DND-41 (cell line): ENCODE data around the gene ITSN1.

Source experiments
- ATAC-seq: fragments of 200-7000 bp; cut with Tn5 transposase; 3 replicates; pipeline ENCODE4 v1.9.1; 2021; ENCODE audit warnings: low read depth; ENCODE audit not compliant: insufficient read depth
- DNase-seq: peaks from one replicate; pipeline ENCODE4 v3.0.0-alpha.2; 2020
- H2AFZ ChIP-seq: 2 replicates; pipeline ENCODE4 v1.6.0; 2012; ENCODE audit warnings: low read depth, low read length
- H3K27ac ChIP-seq: 2 replicates; pipeline ENCODE4 v1.5.1; 2012; ENCODE audit warnings: low read length, inconsistent platforms
- H3K27me3 ChIP-seq: fragments of 200-600 bp; sonication (generic); 2 replicates; pipeline ENCODE4 v1.6.0; 2012; ENCODE audit warnings: low read length, mild to moderate bottlenecking, inconsistent platforms; ENCODE audit not compliant: insufficient read depth, poor library complexity
- H3K36me3 ChIP-seq: 2 replicates; pipeline ENCODE4 v1.5.1; 2012; ENCODE audit warnings: low read length, inconsistent platforms; ENCODE audit not compliant: insufficient read depth
- H3K4me1 ChIP-seq: 2 replicates; pipeline ENCODE4 v1.5.1; 2012; ENCODE audit warnings: mild to moderate bottlenecking, low read length; ENCODE audit not compliant: insufficient read depth
- H3K4me2 ChIP-seq: 2 replicates; pipeline ENCODE4 v1.6.0; 2012; ENCODE audit warnings: mild to moderate bottlenecking, moderate library complexity, low read length, inconsistent platforms; ENCODE audit not compliant: insufficient read depth
- H3K4me3 ChIP-seq, 2 experiments: fragments of 200-600 bp in 1 of 2; shearing (Covaris generic) in 1 of 2; 2 replicates each; pipeline ENCODE4 v1.5.1; 2012 to 2016; ENCODE audit warnings: inconsistent platforms in 2 of 2, low read length in 2 of 2, mild to moderate bottlenecking in 2 of 2, low read depth in 1 of 2, moderate library complexity in 1 of 2
- H3K79me2 ChIP-seq: 2 replicates; pipeline ENCODE4 v1.6.0; 2012; ENCODE audit warnings: low read length, inconsistent platforms; ENCODE audit not compliant: insufficient read depth
- H3K9ac ChIP-seq: 2 replicates; pipeline ENCODE4 v1.6.0; 2012; ENCODE audit warnings: low read depth, mild to moderate bottlenecking, inconsistent platforms, low read length, moderate library complexity
- H3K9me3 ChIP-seq: 2 replicates; pipeline ENCODE4 v1.5.1; 2012; ENCODE audit warnings: low read length, moderate library complexity, mild to moderate bottlenecking, inconsistent platforms; ENCODE audit not compliant: insufficient read depth, severe bottlenecking
- H4K20me1 ChIP-seq: 2 replicates; pipeline ENCODE4 v1.6.0; 2012; ENCODE audit warnings: low read length; ENCODE audit not compliant: insufficient read depth
- CTCF ChIP-seq: IDR thresholded peaks from 2 replicates; pipeline ENCODE4 v1.5.1; 2012; ENCODE audit warnings: borderline replicate concordance, low read length, moderate library complexity, mild to moderate bottlenecking; ENCODE audit not compliant: poor library complexity, severe bottlenecking; ENCODE audit errors: extremely low read depth
- EZH2 ChIP-seq: IDR thresholded peaks from 3 replicates; pipeline ENCODE4 v1.6.1; 2012; ENCODE audit warnings: borderline replicate concordance, low read depth, mild to moderate bottlenecking, moderate library complexity, low read length, inconsistent platforms; ENCODE audit not compliant: severe bottlenecking

ITSN1 gene

GRCh38 chr21:33734818-33735217 lies 92.5 kb downstream of the ITSN1 start:
- H3K4me1 ChIP-seq, result no peaks in the 10 kb centered on the region
- H3K27ac ChIP-seq, result no peak overlapping the region
- DNase-seq (no peak), ATAC-seq (no peak)
- H3K79me2 ChIP-seq, result no peaks in the 10 kb centered on the region
- H3K9me3 ChIP-seq, result no peaks in the 10 kb centered on the region
- H3K9ac ChIP-seq, result no peak overlapping the region
- TF ChIP-seq CTCF, result no peak
- TF ChIP-seq EZH2, result no peak
- H2AFZ ChIP-seq, result no peak overlapping the region
- no peak overlapping the region for H3K4me2 ChIP-seq
- H3K4me3 ChIP-seq, result no peak overlapping the region
- no peaks in the 10 kb centered on the region for H3K27me3 ChIP-seq
- H4K20me1 ChIP-seq, result no peaks in the 10 kb centered on the region
- H3K36me3 ChIP-seq, result no peaks in the 10 kb centered on the region

GRCh38 chr21:33736569-33736968 lies 94.3 kb downstream of the ITSN1 start:
- H2AFZ ChIP-seq, result no peak overlapping the region
- ATAC-seq, result no peak
- no peak for TF ChIP-seq EZH2
- TF ChIP-seq CTCF, result no peak

GRCh38 chr21:33739701-33740100 lies 97.4 kb downstream of the ITSN1 start:
- TF ChIP-seq EZH2 (no peak), CTCF (no peak)
- Histone ChIP-seq H3K9me3 (no peaks in the 10 kb centered on the region), H3K9ac (no peak overlapping the region), H2AFZ (no peak overlapping the region), H3K27ac (no peak overlapping the region), H3K4me2 (no peak overlapping the region), H4K20me1 (no peaks in the 10 kb centered on the region), H3K36me3 (no peaks in the 10 kb centered on the region), H3K4me3 (no peak overlapping the region), H3K4me1 (no peaks in the 10 kb centered on the region), H3K79me2 (no peaks in the 10 kb centered on the region), H3K27me3 (no peaks in the 10 kb centered on the region)
- ATAC-seq (no peak), DNase-seq (no peak)

More at GRCh38 chr21:33736569-33736968, 94.3 kb downstream of the ITSN1 start:
- H3K4me3 ChIP-seq, result no peak overlapping the region
- no peaks in the 10 kb centered on the region for H4K20me1 ChIP-seq
- no peak for DNase-seq
- H3K9ac ChIP-seq, result no peak overlapping the region
- H3K79me2 ChIP-seq, result no peaks in the 10 kb centered on the region
- H3K4me2 ChIP-seq, result no peak overlapping the region
- no peaks in the 10 kb centered on the region for H3K4me1 ChIP-seq
- no peaks in the 10 kb centered on the region for H3K27me3 ChIP-seq
- no peaks in the 10 kb centered on the region for H3K9me3 ChIP-seq
- H3K27ac ChIP-seq, result no peak overlapping the region
- H3K36me3 ChIP-seq, result no peaks in the 10 kb centered on the region

GRCh38 chr21:33747420-33747819 lies 105.1 kb downstream of the ITSN1 start:
- no peaks in the 10 kb centered on the region for H3K36me3 ChIP-seq
- DNase-seq (no peak), ATAC-seq (no peak)
- H3K4me3 ChIP-seq, result no peak overlapping the region
- H3K9me3 ChIP-seq, result peaks cover 12% of the 10 kb centered on the region
- no peak overlapping the region for H3K9ac ChIP-seq
- H3K27ac ChIP-seq, result no peak overlapping the region
- no peaks in the 10 kb centered on the region for H3K4me1 ChIP-seq
- no peaks in the 10 kb centered on the region for H3K79me2 ChIP-seq
- no peak overlapping the region for H2AFZ ChIP-seq
- H4K20me1 ChIP-seq, result no peaks in the 10 kb centered on the region
- no peak overlapping the region for H3K4me2 ChIP-seq
- H3K27me3 ChIP-seq, result no peaks in the 10 kb centered on the region
- TF ChIP-seq EZH2, result no peak
- TF ChIP-seq CTCF, result no peak
